HG02571 (cell line): Measurements from ENCODE around the gene SMYD3.

Source experiments
- ATAC-seq: cut with Tn5 transposase; IDR thresholded peaks from one replicate; pipeline ENCODE4 v1.9.1; 2021; ENCODE audit warnings: mild to moderate bottlenecking, moderate library complexity; ENCODE audit not compliant: unreplicated experiment

Gene SMYD3

GRCh38 chr1:245863566-245864184 lies 643.4 kb downstream of the SMYD3 start:
- no peak for ATAC-seq

DNA sequence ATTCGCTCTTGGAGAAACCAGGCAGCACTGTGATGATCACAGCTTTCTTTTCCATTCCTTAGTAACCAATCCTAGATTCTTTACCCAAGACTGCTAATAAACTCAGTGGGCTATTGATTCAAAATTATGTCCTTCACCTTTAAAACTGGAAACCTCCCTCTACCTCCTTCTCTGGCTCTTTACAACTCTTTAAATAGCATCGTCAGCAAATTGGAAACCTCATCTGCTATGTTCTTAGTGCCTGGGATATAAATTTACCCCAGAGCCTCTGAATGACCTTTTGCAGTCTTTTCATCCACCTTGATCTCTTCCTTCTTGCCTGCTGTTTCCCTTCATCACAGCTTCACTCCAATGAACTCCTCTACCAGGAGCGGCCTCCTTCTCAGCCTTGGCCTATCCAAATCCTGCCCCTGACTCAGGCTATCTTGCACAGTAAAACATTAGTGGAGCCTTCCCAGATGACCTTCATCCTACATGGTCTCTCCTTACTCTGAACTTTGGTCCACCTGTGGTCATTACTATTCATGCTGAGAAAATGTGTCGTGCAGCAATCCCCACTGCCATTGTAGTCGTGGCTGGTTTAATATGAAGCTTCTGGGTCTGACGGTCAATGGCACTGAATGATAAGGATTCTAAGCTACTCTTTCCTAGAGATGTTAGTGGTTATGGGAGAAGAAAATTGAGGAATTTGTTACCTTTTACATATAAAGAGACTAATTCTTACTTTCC lies 644.1 kb downstream of the SMYD3 start:
- ATAC-seq = no peak

DNA sequence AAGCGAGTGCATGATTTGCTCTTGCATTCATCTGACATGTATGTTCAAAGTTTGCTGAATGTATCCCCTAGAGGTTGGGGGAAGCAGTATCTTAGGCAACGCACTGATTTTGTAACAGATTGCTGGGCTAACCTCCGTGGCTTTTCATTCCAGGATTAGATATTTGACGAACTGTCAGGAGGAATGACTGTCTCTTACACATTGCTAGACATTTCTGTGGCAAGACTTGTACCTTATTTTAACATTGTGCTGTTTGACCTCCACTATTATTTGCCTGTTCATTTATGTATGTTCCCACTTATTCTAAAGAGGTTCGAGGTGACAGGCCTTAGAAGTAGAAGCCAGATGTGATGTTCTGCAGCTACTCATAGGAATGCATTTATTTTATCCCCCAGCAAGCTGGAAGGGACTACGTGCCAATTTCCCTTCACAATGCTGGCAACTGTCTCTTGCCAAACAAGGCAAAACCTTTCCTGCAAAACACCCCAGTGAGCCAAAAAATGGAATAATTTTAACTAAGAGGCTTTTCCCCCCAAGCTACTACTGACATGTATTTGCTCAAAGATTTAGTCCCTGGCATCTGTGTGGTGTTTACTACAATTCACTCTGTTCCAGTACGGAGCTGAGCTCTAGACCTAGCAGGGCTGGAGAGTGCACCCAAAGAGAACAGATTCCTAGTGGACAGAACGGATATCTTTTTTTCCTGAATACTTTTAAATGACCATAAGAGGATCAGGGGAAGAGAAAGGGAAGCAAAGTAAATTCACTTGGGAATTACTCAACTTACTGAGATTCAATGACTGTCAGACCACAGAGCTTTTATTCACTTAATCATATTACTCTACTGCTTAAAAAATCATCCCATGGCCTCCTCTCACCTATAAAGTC lies 646.2 kb downstream of the SMYD3 start:
- ATAC-seq = no peak

DNA sequence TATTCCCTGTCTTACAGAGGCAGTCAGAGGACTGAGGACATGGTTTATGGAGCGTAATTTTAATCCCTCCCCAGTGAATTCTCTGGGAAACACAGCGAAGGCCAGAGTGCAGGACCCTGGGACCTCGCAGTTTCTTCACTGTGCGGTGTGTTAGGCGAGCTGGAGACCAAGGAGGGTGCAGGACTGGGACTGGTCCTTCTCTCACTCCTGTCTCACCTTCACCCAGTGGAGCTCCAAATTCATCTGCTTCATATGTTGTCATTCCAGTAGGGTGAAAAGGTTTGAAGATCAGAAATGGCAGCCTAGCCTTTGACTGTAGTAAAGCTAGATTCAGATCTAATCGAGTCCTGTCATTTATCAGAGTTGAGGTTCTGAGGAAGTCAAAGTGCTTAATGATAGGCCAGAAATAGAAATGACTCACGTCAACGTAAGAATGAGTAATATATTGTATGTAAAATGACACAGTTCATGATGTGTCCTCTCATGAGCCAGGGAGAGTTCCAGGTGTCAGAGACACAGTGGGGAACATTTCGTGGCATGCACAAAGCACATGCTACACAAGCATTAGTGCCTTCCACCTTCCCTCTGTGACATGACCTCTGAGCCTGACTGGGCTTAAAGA lies 647.5 kb downstream of the SMYD3 start:
- ATAC-seq = no peak

DNA sequence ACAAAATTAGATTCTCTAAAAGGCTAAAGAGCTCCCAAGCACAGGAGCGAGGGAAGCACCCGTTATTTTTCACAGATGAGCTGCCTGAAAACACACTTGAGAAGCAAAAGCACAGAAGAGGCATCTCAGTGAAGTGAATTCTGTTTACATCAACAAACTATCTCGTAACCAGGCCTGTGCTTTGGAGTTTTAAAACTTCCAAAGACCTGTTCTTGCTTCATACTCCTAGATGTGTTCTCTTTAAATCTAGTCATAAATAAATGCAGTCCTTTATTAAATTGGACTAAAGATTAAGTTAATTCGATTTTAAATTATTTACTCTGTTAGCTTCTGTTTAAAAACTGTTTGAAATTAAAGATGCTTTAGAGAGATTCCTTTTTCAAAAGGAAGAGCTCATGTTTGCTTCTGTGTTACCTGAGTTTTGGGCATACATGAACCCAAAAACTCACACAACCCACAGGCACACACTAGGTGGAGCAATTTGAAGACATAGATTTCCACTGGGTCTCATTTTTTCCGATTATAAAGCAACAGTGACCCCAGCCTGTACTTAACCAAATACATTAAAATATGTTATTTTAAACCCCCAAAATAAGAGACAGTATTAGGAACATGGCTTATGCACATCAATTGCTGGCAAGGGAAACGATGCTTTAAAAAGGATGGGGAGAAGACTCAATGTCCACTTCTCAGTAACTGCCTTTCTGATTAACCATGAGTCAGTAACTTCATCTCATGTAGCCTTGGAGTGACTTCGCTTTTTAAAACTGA lies 648.2 kb downstream of the SMYD3 start:
- ATAC-seq = no peak

GRCh38 chr1:245858022-245858721 lies 648.9 kb downstream of the SMYD3 start:
- ATAC-seq = no peak

DNA sequence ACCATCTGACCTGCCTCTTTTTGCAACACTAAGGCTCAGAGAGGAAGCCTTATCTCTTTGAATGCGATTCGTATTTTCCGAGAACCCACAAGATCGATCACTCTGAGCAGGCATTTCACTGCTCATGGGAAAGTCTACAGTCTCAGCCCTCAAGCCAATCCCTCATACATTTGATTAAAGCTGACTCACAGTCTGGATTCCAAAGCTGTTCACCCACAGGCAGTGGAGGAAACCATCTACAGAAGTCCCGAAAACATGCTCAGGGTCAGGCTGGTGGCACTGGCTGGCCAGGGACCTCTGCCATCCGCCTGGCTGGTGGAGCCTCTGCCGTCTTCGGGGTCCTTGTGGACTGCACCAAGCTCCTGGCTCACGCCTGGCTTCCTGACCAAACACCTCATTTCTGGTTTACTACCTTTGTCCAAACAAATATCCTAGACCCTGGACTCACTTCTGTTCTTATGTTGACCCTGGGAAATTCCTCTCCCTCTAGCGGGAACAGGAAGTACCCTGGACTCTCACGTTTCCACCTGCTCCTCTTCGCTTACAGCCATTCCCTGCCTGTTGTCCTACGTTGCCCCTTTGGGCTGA lies 650.0 kb downstream of the SMYD3 start:
- no peak for ATAC-seq

GRCh38 chr1:245855846-245856730 lies 651.0 kb downstream of the SMYD3 start:
- ATAC-seq = no peak

DNA sequence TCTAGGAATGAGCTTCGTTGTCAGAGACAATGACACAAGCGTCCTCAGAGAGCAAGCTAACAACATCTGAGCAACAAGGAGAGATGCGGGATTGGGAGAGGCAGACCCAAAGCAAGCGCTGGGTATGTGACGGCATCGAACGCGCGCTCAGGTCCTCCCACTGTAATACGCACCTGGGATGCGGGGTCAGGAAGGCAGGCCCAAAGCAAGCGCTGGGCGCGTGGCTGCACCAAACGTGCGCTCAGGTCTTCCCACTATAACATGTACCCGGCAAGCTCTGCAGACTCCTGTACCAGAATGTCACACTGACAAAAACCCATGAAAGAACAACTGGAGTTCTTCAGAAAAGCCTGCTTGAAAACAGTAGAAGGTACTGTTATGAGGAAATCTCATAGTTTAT lies 653.8 kb downstream of the SMYD3 start:
- ATAC-seq = no peak

DNA sequence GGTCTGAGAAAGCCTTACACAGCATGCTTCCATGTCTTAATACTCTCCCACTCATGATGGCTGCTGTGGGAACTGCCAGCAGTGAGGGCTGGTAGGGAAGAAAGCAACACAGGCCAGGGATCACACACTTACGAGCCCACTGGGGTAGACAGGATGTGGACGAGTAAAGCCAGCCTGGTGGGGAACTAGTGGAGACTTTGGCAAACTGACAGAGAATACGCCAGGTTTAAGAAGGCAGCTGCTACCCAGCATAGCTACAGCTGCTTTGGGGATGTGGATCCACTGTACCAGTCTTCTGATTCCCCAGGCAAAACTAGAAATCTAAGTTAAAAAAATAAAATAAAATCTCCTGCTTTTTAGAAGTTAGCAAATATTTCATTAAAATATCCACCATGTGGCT lies 664.0 kb downstream of the SMYD3 start:
- ATAC-seq = no peak

GRCh38 chr1:245842106-245842505 lies 665.0 kb downstream of the SMYD3 start:
- ATAC-seq = no peak

- ATAC-seq = no peak
Observed at GRCh38 chr1:245840971-245841370, 666.1 kb downstream of the SMYD3 start.

DNA sequence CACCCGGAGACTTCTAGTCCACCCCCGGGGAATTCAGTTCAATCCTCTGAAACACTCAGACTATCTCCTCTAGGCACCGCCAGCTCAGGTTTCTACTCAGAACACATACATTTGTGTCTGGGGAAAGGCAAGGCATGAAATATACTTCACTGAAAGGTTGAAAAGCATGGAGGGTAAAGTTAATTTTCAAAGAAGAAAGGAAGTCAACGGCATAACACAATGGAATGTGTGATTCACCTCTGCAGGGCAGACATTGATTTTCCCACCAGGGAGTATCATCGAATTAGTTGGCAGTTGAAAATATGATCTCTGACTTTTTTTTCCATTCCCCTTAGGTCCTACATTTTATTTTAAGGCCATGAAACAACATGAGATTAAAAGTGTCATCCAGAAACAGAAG lies 669.4 kb downstream of the SMYD3 start:
- no peak for ATAC-seq

- ATAC-seq = no peak
Observed at GRCh38 chr1:245835386-245835785, 671.7 kb downstream of the SMYD3 start.

- no peak for ATAC-seq
Observed at GRCh38 chr1:245834002-245834401, 673.1 kb downstream of the SMYD3 start.

DNA sequence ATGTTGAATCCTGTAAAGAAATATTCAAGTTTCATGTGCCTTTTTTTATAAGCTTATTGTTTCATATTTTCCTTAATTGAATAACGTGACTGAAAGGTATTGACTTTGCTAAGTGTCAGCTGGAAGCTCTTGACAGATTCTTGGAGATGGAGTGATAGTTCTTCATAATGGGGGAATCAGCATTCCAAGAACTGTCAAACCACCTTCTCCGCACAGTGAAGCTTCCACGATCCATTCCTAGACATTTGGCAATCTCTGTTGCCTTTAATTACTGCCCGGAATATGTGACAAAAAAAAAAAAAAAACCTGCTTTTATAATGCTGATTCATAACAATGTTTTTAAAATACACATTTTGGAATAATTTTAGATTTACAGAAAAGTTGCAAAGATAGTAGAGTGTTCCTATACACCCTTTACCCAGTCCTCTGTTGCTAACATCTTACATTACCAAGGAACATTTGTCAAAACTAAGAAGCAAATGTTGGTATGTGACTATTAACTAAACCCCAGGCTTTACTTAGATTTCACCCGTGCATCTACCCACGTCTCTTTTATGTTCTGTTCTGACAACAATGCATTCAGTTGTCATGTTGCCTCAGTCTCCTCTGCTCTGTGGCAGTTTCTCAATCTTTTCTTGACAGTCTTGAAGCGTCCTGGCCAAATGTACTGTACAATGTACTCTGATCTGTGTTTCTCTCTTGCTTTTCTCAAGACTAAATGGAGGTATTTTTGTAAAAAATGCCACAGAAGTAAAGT lies 674.1 kb downstream of the SMYD3 start:
- no peak for ATAC-seq

DNA sequence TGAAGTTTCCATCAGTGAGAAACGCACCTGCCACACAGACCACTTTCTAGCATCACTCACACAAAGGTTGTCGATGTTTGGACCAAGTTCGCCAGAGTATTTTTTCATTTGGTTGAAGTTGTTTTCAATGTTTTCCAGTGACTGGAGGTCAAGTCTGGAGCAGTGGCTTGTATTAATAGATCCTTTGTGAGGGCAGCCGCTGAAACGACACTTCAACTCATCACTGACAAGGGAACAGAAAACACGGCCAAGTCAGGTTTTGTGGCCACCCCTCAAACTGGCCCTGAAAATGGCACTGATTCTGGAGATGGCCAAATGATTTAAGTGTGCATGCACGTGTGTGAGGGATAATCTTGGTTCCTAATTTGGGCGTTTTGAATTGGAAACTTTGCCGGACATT lies 675.6 kb downstream of the SMYD3 start:
- no peak for ATAC-seq

DNA sequence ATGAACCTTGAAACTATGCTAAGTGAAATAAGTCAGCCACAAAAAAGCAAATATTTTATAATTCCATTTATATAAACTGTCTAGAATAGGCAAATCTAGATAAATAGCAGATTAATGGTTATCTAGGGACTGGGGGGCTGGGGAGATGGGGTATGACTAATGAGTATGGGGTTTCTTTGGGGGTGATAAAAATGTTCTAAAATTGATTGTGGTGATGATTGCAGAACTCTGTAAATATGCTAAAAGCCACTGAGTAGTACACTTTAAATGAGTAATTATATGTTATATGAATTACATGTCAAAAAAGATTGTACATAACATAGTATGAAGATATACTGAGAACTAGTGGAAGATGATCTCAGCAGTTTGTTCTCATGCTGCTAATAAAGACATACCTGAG lies 677.3 kb downstream of the SMYD3 start:
- ATAC-seq = no peak
